SU-DHL-6 (cell line): ENCODE data around the gene DNASE1L2.
A peak's percentile ranks its signal among the peaks of the same experiment; 100 is the strongest.

Source experiments
- H2AFZ ChIP-seq: fragments of 200-600 bp; sonication (generic); 2 replicates; pipeline ENCODE4 v1.6.1; 2014; ENCODE audit warnings: low read depth, mild to moderate bottlenecking, moderate library complexity, mixed read lengths, antibody characterized with exemption, low read length; ENCODE audit not compliant: severe bottlenecking
- H3F3A ChIP-seq: fragments of 200-600 bp; shearing (Covaris generic); 2 replicates; pipeline ENCODE4 v1.6.0; 2016; ENCODE audit warnings: antibody characterized with exemption, mild to moderate bottlenecking; ENCODE audit not compliant: insufficient read depth
- H3K27ac ChIP-seq: fragments of 200-600 bp; sonication (generic); 2 replicates; pipeline ENCODE4 v1.5.1; 2016; ENCODE audit warnings: low read depth, mild to moderate bottlenecking, low read length, moderate library complexity, mixed read lengths
- H3K27me3 ChIP-seq: fragments of 200-600 bp; sonication (generic), shearing (Covaris generic); 2 replicates; pipeline ENCODE4 v1.6.0; 2014; ENCODE audit warnings: mild to moderate bottlenecking, low read length
- H3K36me3 ChIP-seq: fragments of 200-600 bp; sonication (generic); 2 replicates; pipeline ENCODE4 v1.6.1; 2014; ENCODE audit warnings: mild to moderate bottlenecking, low read length, mixed read lengths
- H3K4me2 ChIP-seq: fragments of 300-600, 200-600 bp; shearing (Covaris generic), sonication (generic); 2 replicates; pipeline ENCODE4 v1.6.0; 2014; ENCODE audit warnings: low read length, low read depth, mild to moderate bottlenecking; ENCODE audit not compliant: poor library complexity, severe bottlenecking
- H3K4me3 ChIP-seq: fragments of 200-600 bp; sonication (generic); 2 replicates; pipeline ENCODE4 v1.5.1; 2014; ENCODE audit warnings: antibody characterized with exemption, low read length, mild to moderate bottlenecking, mixed read lengths; ENCODE audit not compliant: insufficient read depth, poor library complexity, severe bottlenecking
- H3K79me2 ChIP-seq: fragments of 200-600 bp; sonication (generic); 2 replicates; pipeline ENCODE4 v1.6.1; 2014; ENCODE audit warnings: mild to moderate bottlenecking, low read length, moderate library complexity; ENCODE audit not compliant: insufficient read depth
- H3K9ac ChIP-seq: fragments of 200-600 bp; sonication (generic); 2 replicates; pipeline ENCODE4 v1.7.0; 2014; ENCODE audit warnings: mild to moderate bottlenecking, low read length
- H3K9me2 ChIP-seq: fragments of 200-600 bp; sonication (generic); replicated peaks from 2 replicates; pipeline ENCODE4 v1.6.1; 2014; ENCODE audit warnings: low read length; ENCODE audit not compliant: insufficient read depth
- H3K9me3 ChIP-seq: fragments of 200-600 bp; sonication (generic); 2 replicates; pipeline ENCODE4 v1.6.1; 2014; ENCODE audit warnings: low read length, mixed read lengths; ENCODE audit not compliant: insufficient read depth
- H4K20me1 ChIP-seq: fragments of 200-600 bp; sonication (generic); 2 replicates; pipeline ENCODE4 v1.6.1; 2014; ENCODE audit warnings: low read depth, mild to moderate bottlenecking, antibody characterized with exemption, low read length, moderate library complexity, mixed read lengths
- EZH2phosphoT487 ChIP-seq: fragments of 200-600 bp; sonication (generic), shearing (Covaris generic); conservative IDR thresholded peaks from 2 replicates; pipeline ENCODE4 v1.6.1; 2018; ENCODE audit warnings: mild to moderate bottlenecking, antibody characterized with exemption, low read length, moderate library complexity, mixed read lengths
- TF ChIP-seq, protein P1 (sequence below): fragments of 200-600 bp; sonication (generic); IDR thresholded peaks from one replicate; pipeline ENCODE4 v1.5.1; 2017; ENCODE audit warnings: antibody characterized with exemption, mild to moderate bottlenecking, low read length, moderate library complexity; ENCODE audit not compliant: insufficient read depth, poor library complexity, severe bottlenecking

Gene DNASE1L2

DNA sequence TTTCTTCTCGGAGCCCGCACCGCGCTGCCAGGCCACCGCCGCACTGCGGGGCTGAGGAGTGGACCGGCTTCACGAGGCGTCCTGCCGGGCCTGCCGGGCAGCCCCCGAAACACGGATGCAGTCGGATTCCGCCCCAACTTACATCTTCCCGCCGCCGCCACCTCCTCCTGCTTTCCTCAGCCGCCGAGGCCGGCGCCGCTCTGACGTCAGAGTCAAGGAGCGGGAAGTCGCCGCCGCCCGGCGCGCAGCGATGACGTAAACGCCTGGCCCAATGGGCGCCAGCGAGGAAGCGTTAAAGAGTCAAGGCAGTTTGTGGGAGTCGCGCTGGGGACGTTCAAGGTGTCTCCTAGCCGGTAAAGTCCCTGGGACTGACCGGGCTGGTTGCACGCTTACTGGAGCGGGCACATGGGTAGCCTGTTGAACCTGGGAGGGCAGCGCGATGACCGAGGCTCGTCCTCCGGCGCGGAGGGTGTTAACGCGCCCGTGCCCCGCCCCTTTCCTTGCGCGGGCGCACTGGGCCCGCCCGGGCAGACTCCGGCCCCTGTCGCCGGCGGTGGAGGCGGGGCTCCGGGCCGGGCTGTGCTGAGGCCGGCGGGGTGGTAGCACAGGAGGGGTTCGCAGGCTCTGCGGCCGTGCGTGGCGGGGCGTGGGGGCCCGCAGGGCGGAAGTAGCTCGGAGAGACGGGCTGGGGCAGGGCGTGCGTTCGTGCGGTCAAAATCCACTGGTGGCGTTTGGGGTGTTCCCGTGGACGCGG, 31.8 kb downstream of the DNASE1L2 start, which contains the start of gene RNPS1:
RNPS1 (minus strand) TSS at position 214 of the 754 bp plus-strand sequence. CDS start 3,483 bp downstream, outside the sequence.
- H3K27me3 ChIP-seq = no peaks in the 10 kb centered on the region
- H3K79me2 ChIP-seq = peaks cover 55% of the 10 kb centered on the region
- peak within 1 kb of the TSS; percentile 78 for H3K4me3 ChIP-seq
- no peak for TF ChIP-seq EZH2phosphoT487
- TF ChIP-seq, protein P1, sequence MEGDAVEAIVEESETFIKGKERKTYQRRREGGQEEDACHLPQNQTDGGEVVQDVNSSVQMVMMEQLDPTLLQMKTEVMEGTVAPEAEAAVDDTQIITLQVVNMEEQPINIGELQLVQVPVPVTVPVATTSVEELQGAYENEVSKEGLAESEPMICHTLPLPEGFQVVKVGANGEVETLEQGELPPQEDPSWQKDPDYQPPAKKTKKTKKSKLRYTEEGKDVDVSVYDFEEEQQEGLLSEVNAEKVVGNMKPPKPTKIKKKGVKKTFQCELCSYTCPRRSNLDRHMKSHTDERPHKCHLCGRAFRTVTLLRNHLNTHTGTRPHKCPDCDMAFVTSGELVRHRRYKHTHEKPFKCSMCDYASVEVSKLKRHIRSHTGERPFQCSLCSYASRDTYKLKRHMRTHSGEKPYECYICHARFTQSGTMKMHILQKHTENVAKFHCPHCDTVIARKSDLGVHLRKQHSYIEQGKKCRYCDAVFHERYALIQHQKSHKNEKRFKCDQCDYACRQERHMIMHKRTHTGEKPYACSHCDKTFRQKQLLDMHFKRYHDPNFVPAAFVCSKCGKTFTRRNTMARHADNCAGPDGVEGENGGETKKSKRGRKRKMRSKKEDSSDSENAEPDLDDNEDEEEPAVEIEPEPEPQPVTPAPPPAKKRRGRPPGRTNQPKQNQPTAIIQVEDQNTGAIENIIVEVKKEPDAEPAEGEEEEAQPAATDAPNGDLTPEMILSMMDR = no peak
- peak within 1 kb of the TSS; percentile 82 for H3K9ac ChIP-seq
- peak within 1 kb of the TSS; percentile 94 for H3K27ac ChIP-seq
- no peaks in the 10 kb centered on the region for H3K9me3 ChIP-seq
- H4K20me1 ChIP-seq = peaks cover 19% of the 10 kb centered on the region
- peaks cover 13% of the 10 kb centered on the region for H3K36me3 ChIP-seq
- H2AFZ ChIP-seq = peak within 1 kb of the TSS; percentile 82
- H3F3A ChIP-seq = no peaks in the 10 kb centered on the region
- no peaks in the 10 kb centered on the region for H3K9me2 ChIP-seq
- peak within 1 kb of the TSS; percentile 95 for H3K4me2 ChIP-seq

DNA sequence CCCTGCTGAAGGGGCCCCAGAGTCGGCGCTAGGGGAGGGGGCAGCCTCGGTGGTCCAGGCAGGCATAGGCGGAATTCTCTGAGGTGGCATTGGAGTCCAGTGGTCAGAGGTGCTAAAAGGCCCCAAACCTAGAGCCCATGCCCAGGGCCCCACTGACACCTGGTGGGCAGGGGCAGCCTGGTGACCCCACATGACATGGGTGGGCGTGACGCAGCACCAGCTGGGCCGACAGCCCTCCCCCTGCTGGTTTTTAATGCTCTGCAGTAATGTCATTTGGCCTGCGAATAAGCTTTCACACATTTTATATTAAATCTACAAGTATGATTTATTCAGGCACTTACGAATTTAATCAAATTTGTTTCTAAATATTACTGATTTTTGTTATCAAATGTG, 33.8 kb downstream of the DNASE1L2 start:
- TF ChIP-seq, protein P1 = no peak
- no peak for TF ChIP-seq EZH2phosphoT487
- no peak overlapping the region for H3K9ac ChIP-seq
- H3K4me3 ChIP-seq = no peak overlapping the region
- H3K9me2 ChIP-seq = no peaks in the 10 kb centered on the region
- peaks cover 5% of the 10 kb centered on the region; the same call in 1 of the 2 replicates for H3K36me3 ChIP-seq
- peaks cover 35% of the 10 kb centered on the region for H3K79me2 ChIP-seq
- no peak overlapping the region for H3K27ac ChIP-seq
- no peaks in the 10 kb centered on the region for H3K9me3 ChIP-seq
- H3K27me3 ChIP-seq = no peaks in the 10 kb centered on the region
- H3K4me2 ChIP-seq = no peak overlapping the region
- H3F3A ChIP-seq = no peaks in the 10 kb centered on the region
- H4K20me1 ChIP-seq = peaks cover 13% of the 10 kb centered on the region
- H2AFZ ChIP-seq = no peak overlapping the region

DNA sequence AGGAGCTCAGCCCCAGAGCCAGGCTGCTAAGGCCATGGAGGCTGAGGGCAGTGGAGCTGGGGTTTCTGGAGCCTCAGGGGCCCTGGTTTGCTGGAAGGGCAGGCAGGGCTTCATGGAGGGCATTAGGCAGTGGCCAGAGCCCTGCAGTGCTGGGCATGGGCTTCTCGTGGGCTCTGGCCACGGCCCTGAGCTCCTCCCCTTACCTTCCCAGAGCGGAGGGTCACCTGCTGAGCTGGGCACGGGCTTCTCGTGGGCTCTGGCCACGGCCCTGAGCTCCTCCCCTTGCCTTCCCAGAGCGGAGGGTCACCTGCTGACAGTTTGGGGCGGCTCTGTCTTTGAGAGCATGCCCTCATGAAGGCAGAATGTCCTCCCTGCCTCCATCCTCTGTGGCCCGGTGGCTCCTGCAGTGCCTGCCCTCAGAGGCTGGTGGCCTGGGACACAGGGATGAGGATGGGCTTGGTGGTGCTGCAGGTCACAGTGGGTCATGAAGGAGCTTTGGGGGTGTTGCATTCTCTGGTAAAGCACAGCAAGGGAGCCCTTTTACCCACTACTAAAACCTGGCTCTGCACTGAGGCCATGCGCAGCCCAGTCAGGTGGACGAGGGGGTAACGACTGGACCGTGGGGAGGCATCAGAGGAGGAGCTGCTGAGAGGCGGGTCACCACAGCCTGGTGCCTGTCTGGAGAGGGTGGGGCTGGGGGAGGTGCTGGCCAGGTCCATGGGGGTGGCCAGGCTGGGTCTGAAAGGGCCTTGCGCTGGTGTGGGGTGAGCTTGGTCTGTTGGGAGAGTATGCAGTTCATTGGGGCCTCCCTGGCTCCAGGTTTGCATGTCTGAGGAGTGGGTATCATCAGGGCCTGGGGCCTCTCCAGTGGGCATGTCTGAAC, 34.6 kb downstream of the DNASE1L2 start:
- H3K27me3 ChIP-seq = no peaks in the 10 kb centered on the region
- no peaks in the 10 kb centered on the region for H3K9me2 ChIP-seq
- no peak overlapping the region for H3K4me2 ChIP-seq
- no peak overlapping the region for H3K9ac ChIP-seq
- TF ChIP-seq, protein P1 = no peak
- TF ChIP-seq EZH2phosphoT487 = no peak
- no peaks in the 10 kb centered on the region for H3F3A ChIP-seq
- H4K20me1 ChIP-seq = peaks cover 7% of the 10 kb centered on the region
- H3K9me3 ChIP-seq = no peaks in the 10 kb centered on the region
- peaks cover 28% of the 10 kb centered on the region for H3K79me2 ChIP-seq
- H2AFZ ChIP-seq = no peak overlapping the region
- no peak overlapping the region for H3K4me3 ChIP-seq
- H3K36me3 ChIP-seq = 0 out of 2 replicates have a peak, but pooled peaks cover 3% of the 10 kb centered on the region
- no peak overlapping the region for H3K27ac ChIP-seq
